Measurements from ENCODE around the gene TNFRSF9. TPM values are rescaled to one million over a fixed set of nuclear protein-coding genes. Genes with fewer than 3 reads are reported as not detected.

TNFRSF9 gene
- total and polyA plus RNA-seq, 2 experiments from 2014 or later = not detected

DNA sequence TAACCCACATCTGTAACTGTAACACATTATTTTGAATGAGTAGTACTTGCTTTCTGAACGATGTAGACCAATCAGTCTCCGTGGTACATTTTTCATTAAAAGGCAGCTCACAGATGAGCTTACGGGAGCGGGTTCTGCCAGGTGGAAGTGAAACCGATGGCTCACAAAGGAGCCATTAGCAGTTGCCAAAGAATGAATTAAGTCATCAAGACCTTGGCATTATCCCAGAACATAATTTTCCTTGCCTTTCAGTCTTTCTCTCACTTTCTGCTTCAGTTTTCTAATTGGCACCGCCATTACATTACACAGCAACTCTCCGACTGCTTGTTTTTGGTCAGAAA is 54.3 kb downstream of the TNFRSF9 start:
- no peak overlapping the region for H3K9ac ChIP-seq
- H3F3A ChIP-seq (ENCODE audit: insufficient read depth) = no peaks in the 10 kb centered on the region
- H3K27me3 ChIP-seq (replicated peaks; ENCODE audit: insufficient read depth) = peaks cover 7% of the 10 kb centered on the region; the same call in 1 of the 2 replicates
- H3K4me3 ChIP-seq = no peak overlapping the region
- H3K4me2 ChIP-seq (ENCODE audit: unreplicated experiment) = no peak overlapping the region
- in situ Hi-C loops (cut with MboI) = no loop called here
- H3K4me1 ChIP-seq (ENCODE audit: insufficient read depth) = no peaks in the 10 kb centered on the region
- H2AFZ ChIP-seq = no peak overlapping the region
- no peaks in the 10 kb centered on the region for H3K79me2 ChIP-seq (ENCODE audit: insufficient read depth)
- WGBS, 2 experiments (ENCODE audit: low coverage in 1 of 2, low lambda C conversion rate in 2 of 2, missing lambda C conversion rate in 2 of 2) = 64 to 67% methylated on average over 7 of the region's 7 CpGs
- H4K20me1 ChIP-seq (ENCODE audit: insufficient read depth) = no peaks in the 10 kb centered on the region
- no peaks in the 10 kb centered on the region for H3K9me2 ChIP-seq (ENCODE audit: insufficient read depth)
- H3K27ac ChIP-seq = no peak overlapping the region
- DNase-seq = no peak
- H3K36me3 ChIP-seq (ENCODE audit: low read depth) = no peaks in the 10 kb centered on the region
- no peaks in the 10 kb centered on the region for H3K9me3 ChIP-seq (ENCODE audit: low read depth)
- no peak for TF ChIP-seq EZH2phosphoT487 (IDR thresholded peaks at IDR 0.05; ENCODE audit: insufficient read depth, low read depth)

DNA sequence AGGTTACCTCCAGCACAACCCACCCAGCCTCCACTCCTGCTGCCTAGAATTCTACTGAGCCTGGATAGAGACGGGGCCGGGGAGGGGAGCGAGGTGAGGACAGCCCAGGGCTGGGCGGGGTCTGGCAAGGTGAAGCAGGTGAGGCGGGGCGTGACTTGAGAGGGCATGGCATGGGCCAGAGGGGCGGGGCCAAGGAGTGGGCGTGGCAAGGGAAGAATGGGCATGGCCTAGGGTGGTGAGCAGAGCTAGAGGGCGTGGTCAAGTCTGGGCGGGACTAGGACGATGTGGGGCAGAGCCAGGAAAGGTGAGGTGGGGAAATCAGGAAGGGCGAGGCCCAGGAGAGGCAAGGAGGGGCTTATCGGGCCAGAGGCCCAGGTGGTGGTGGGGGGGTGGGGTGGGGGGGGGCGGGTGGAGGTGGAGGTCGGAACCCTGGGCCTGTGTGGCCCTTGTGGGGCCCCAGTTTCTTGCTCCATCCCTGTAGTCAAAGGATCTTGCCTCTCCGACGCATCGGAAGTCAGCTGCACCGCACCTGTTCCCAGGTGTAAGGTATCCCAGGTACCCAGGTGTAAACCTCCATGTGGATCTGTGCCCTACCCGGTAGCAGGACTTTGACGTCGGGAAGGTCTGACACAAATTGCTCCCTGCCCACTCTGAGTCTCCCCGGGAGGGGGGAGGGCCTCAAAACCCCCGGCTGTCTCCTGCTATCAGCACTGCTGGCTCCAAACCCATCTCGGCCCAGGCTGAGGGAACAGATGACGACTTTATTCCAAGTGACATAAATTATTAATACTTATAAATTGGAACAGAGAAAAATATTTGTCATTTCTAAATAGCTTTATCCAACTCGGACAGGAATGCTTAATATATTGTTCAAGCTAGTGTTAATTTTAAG is 54.9 kb downstream of the TNFRSF9 start:
- in situ Hi-C loops (cut with MboI) = no loop called here
- Histone ChIP-seq H2AFZ (no peak overlapping the region), H3K9me2 (ENCODE audit: insufficient read depth) (no peaks in the 10 kb centered on the region), H3K4me1 (ENCODE audit: insufficient read depth) (no peaks in the 10 kb centered on the region), H3F3A (ENCODE audit: insufficient read depth) (no peaks in the 10 kb centered on the region), H3K27ac (no peak overlapping the region), H3K79me2 (ENCODE audit: insufficient read depth) (no peaks in the 10 kb centered on the region), H3K27me3 (replicated peaks; ENCODE audit: insufficient read depth) (peaks cover 9% of the 10 kb centered on the region; the same call in 1 of the 2 replicates), H3K36me3 (ENCODE audit: low read depth) (no peaks in the 10 kb centered on the region), H3K4me2 (ENCODE audit: unreplicated experiment) (no peak overlapping the region), H3K9me3 (ENCODE audit: low read depth) (no peaks in the 10 kb centered on the region), H3K9ac (no peak overlapping the region), H3K4me3 (no peak overlapping the region), H4K20me1 (ENCODE audit: insufficient read depth) (no peaks in the 10 kb centered on the region)
- no peak for TF ChIP-seq EZH2phosphoT487 (IDR thresholded peaks at IDR 0.05; ENCODE audit: insufficient read depth, low read depth)
- no peak for TF ChIP-seq EZH2 (IDR thresholded peaks at IDR 0.05; ENCODE audit: insufficient read depth, poor library complexity, severe bottlenecking)
- DNase-seq = peak; percentile 11
- WGBS, 2 experiments (ENCODE audit: low coverage in 1 of 2, low lambda C conversion rate in 2 of 2, missing lambda C conversion rate in 2 of 2) = 17 to 20% methylated on average over 20 to 27 of the region's 27 CpGs

DNA sequence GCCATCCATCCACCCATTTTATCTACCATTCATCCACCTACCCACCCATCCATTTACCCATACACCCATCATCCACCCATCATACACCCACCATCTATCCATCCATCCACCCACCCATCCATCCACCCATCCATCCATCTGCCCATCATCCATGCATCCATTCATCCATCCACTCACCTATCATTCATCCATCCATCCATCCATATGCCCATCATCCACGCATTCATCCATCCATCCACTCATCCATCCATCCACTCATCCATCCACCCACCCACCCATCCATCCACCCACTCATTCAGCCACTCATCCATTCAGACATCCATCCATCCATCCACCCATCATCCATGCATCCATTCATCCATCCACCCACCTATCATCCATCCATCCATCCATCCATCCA is 55.9 kb downstream of the TNFRSF9 start:
- Histone ChIP-seq H3K27me3 (replicated peaks; ENCODE audit: insufficient read depth) (peaks cover 9% of the 10 kb centered on the region), H3K4me1 (ENCODE audit: insufficient read depth) (no peaks in the 10 kb centered on the region), H3K79me2 (ENCODE audit: insufficient read depth) (no peaks in the 10 kb centered on the region), H3K9me3 (ENCODE audit: low read depth) (no peaks in the 10 kb centered on the region), H3K27ac (no peak overlapping the region), H3K4me3 (no peak overlapping the region), H4K20me1 (ENCODE audit: insufficient read depth) (no peaks in the 10 kb centered on the region), H2AFZ (no peak overlapping the region), H3K9me2 (ENCODE audit: insufficient read depth) (no peaks in the 10 kb centered on the region), H3F3A (ENCODE audit: insufficient read depth) (no peaks in the 10 kb centered on the region), H3K36me3 (ENCODE audit: low read depth) (no peaks in the 10 kb centered on the region), H3K9ac (no peak overlapping the region), H3K4me2 (ENCODE audit: unreplicated experiment) (no peak overlapping the region)
- TF ChIP-seq EZH2phosphoT487 (IDR thresholded peaks at IDR 0.05; ENCODE audit: insufficient read depth, low read depth) (no peak), EZH2 (IDR thresholded peaks at IDR 0.05; ENCODE audit: insufficient read depth, poor library complexity, severe bottlenecking) (no peak)
- 95 to 100% methylated on average over 1 of the region's 1 CpG for WGBS, 2 experiments (ENCODE audit: low coverage in 1 of 2, low lambda C conversion rate in 2 of 2, missing lambda C conversion rate in 2 of 2)
- DNase-seq = no peak
- in situ Hi-C loops (cut with MboI) = no loop called here

DNA sequence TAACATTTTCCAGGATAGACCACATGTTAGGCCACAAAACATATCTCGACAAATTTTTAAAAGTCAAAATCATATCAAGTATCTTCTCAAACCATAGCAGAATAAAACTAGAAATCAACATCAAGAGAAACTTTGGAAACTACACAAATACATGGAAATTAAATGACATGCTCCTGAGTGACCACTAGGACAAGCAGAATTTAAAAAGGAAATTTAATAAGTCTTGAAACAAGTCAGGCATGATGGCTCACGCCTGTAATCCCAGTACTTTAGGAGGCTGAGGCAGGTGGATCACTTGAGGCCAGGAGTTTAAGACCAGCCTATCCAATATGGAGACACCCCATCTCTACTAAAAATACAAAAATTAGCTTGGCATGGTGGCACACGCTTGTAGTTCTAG is 61.4 kb downstream of the TNFRSF9 start:
- no peak for TF ChIP-seq EZH2 (IDR thresholded peaks at IDR 0.05; ENCODE audit: insufficient read depth, poor library complexity, severe bottlenecking)
- TF ChIP-seq EZH2phosphoT487 (IDR thresholded peaks at IDR 0.05; ENCODE audit: insufficient read depth, low read depth) = no peak
- no peaks in the 10 kb centered on the region for H3F3A ChIP-seq (ENCODE audit: insufficient read depth)
- H4K20me1 ChIP-seq (ENCODE audit: insufficient read depth) = no peaks in the 10 kb centered on the region
- peaks cover 5% of the 10 kb centered on the region for H3K27me3 ChIP-seq (replicated peaks; ENCODE audit: insufficient read depth)
- WGBS, 2 experiments (ENCODE audit: low coverage in 1 of 2, low lambda C conversion rate in 2 of 2, missing lambda C conversion rate in 2 of 2) = 44 to 48% methylated on average over 3 of the region's 3 CpGs
- no peak overlapping the region for H3K4me3 ChIP-seq
- H3K4me2 ChIP-seq (ENCODE audit: unreplicated experiment) = no peak overlapping the region
- H3K79me2 ChIP-seq (ENCODE audit: insufficient read depth) = no peaks in the 10 kb centered on the region
- H3K9ac ChIP-seq = no peak overlapping the region
- in situ Hi-C loops (cut with MboI) = no loop called here
- H2AFZ ChIP-seq = no peak overlapping the region
- no peak overlapping the region for H3K27ac ChIP-seq
- no peaks in the 10 kb centered on the region for H3K9me3 ChIP-seq (ENCODE audit: low read depth)
- no peaks in the 10 kb centered on the region for H3K36me3 ChIP-seq (ENCODE audit: low read depth)
- DNase-seq = no peak
- H3K9me2 ChIP-seq (ENCODE audit: insufficient read depth) = no peaks in the 10 kb centered on the region
- no peaks in the 10 kb centered on the region for H3K4me1 ChIP-seq (ENCODE audit: insufficient read depth)
